Skeletal muscle cell (primary cell): ENCODE measurements around the gene ZNF687.

Experiments used
- DNase-seq: peaks from one replicate; pipeline ENCODE4 v3.0.0-alpha.2; 2010; ENCODE audit warnings: low read depth
- H3K4me3 ChIP-seq: 2 replicates; pipeline ENCODE4 v1.5.1; 2011; ENCODE audit warnings: low read depth, mild to moderate bottlenecking, control low read depth, low read length, moderate library complexity

The ZNF687 gene, protein sequence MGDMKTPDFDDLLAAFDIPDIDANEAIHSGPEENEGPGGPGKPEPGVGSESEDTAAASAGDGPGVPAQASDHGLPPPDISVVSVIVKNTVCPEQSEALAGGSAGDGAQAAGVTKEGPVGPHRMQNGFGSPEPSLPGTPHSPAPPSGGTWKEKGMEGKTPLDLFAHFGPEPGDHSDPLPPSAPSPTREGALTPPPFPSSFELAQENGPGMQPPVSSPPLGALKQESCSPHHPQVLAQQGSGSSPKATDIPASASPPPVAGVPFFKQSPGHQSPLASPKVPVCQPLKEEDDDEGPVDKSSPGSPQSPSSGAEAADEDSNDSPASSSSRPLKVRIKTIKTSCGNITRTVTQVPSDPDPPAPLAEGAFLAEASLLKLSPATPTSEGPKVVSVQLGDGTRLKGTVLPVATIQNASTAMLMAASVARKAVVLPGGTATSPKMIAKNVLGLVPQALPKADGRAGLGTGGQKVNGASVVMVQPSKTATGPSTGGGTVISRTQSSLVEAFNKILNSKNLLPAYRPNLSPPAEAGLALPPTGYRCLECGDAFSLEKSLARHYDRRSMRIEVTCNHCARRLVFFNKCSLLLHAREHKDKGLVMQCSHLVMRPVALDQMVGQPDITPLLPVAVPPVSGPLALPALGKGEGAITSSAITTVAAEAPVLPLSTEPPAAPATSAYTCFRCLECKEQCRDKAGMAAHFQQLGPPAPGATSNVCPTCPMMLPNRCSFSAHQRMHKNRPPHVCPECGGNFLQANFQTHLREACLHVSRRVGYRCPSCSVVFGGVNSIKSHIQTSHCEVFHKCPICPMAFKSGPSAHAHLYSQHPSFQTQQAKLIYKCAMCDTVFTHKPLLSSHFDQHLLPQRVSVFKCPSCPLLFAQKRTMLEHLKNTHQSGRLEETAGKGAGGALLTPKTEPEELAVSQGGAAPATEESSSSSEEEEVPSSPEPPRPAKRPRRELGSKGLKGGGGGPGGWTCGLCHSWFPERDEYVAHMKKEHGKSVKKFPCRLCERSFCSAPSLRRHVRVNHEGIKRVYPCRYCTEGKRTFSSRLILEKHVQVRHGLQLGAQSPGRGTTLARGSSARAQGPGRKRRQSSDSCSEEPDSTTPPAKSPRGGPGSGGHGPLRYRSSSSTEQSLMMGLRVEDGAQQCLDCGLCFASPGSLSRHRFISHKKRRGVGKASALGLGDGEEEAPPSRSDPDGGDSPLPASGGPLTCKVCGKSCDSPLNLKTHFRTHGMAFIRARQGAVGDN

DNA sequence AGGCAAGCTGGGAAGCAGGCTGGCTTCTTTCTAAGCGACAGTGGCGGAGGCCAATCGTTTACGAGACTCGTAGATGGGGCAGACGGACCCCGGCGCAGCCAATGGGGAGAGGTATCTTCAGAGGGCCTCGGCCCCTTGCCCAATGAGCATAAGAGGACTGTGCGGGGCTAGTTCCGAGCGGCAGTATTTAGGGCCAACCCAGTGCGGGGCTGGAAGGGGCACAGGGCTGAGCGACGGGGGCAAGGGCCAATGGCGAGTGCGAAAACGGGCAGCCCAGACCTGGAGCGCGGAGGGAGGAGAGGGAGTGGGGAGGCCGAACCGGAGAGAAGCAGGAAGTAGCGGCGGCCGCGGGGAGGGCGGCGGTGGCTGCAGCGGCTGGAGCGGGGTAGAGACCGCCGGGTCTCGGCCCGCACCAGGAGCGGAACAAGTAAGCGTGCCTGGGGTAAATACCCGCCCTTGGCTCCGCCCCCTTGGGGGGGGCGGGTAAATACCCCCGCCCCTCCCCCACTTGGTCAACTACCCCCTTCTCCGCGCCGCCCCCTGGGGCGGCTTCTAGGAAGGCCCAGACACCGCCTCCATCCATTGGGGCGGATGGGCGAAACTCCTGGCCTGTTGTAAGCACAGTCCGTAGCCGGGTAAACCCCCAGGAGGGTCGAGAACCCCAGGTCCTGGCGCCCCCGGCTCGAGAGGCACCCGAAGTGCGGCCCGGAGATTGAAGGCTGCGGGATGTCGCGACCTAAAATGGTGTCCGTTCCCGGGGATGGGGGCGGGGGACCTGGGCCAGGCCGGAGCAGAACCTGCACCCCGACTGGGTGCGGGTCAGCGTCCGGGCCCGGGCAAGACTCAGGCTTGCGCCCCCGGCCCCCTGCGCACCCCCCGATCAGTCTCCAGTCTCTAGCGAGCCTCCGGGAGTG is at the start of gene ZNF687:
TSS of gene ZNF687 (plus strand) at position 331 of the 914 bp plus-strand sequence. CDS start 3,993 bp downstream, outside the sequence.
- H3K4me3 ChIP-seq = peak within 1 kb of the TSS; percentile 92
- peak; percentile 100 for DNase-seq

DNA sequence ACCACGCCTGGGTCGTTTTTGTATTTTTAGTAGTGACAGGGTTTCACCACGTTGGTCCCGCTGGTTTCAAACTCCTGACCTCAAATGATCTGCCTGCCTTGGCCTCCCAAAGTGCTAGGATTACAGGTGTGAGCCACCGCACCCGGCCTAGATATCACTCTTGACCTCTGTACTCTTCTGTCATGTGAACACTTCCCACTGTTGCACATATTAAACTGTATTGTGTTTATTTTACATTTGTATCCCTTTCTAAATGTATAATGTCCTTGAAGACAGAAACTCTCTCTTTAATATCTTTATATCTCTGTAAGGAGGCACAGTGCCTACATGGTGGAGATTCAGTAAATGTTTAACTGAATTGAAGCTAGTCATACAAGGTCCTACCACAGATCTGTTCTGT is 46.9 kb upstream of the ZNF687 start:
- H3K4me3 ChIP-seq = no peak overlapping the region
- DNase-seq = no peak

DNA sequence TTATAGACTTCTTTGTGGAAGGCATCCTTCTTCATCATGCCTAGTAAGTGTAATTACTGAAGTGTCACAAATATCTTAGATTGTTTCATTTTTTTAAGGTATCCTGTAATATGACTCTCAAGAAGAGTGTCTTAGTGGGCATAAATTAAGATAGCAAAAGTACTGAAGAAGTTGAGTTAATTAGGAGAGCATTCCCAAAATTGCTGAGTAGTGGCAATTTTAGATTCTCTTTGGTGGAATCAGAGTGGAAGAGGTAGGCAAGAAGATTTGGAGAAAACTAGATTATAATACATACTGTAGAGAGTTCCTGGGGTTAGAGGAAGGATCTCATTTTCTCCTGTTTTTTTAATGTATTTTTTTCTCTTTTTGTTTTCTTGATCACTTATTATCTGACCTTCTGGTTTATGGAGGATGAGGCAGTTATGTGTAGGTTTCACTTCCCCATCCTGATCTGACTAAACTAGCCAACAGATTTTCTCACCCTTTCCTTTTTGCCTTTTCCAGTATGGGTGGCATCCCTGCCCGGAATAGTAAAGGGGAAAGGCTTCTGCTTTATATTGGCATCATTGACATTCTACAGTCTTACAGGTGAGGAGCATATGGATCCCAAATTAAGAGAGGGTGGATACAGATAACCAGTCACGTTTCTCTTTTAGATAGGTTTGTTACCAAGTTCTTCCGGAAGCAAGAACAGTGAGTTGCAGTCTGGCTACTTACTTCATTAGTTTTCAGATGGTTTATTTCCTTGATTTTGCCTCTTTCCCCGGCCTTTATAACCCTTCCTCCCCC is 44.2 kb upstream of the ZNF687 start:
- DNase-seq = no peak

DNA sequence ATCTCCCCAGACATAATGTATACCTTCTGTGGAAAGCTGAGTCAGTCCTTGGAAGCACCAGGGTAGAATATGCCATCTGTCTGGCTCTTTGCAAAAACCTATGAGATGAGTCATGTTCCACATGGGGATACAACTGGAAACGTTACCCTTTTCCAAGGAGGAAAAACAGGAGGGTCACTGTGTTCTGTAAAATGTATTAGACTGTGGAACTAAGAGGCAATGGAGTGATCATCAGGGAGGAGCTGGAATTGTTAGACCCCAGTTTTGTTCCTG is 43.7 kb upstream of the ZNF687 start:
- peak; percentile 74 for DNase-seq
- H3K4me3 ChIP-seq = no peak overlapping the region

More for the DNA sequence above, 44.2 kb upstream of the ZNF687 start:
- no peak overlapping the region for H3K4me3 ChIP-seq

DNA sequence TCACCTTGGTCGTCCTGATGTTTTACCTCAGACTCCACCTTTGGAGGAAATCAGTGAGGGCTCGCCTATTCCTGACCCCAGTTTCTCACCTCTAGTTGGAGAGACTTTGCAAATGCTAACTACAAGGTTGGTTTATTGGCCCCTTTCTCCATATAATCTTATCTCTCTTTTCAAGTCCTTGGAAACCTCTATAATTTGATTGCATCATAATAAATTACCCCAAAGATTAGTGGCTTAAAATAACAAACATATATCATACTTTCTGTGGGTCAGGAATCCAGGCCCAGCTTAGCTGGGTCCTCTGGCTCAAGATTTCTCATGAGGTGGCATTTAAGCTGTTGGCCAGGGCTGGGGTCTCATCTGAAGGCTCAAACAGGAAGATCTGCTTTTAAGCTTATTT is 39.7 kb upstream of the ZNF687 start:
- DNase-seq = no peak
- no peak overlapping the region for H3K4me3 ChIP-seq

DNA sequence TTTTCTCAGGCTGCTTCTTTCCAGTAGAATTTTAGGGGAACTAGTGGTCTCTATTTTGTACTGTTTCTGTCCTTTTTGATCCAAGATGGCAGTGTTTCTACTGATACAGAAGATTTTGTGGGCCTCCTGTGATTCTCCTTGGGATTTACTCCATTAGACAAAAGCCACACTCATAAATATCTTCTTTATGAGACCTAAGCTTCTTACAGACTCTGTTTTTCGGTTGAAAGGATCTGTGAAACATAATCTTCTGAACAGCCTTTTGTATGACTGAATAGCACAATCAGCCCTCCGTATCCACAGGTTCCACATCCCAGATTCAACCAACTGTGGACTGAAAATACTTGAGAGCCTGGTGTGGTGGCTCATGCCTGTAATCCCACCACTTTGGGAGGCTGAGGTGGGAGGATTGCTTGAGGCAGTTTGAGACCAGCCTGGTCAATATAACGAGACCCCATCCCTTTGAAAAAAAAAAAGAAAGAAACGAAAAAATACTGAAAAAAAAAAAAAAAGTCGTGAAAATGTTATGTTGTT is 38.3 kb upstream of the ZNF687 start:
- no peak overlapping the region for H3K4me3 ChIP-seq
- DNase-seq = no peak

DNA sequence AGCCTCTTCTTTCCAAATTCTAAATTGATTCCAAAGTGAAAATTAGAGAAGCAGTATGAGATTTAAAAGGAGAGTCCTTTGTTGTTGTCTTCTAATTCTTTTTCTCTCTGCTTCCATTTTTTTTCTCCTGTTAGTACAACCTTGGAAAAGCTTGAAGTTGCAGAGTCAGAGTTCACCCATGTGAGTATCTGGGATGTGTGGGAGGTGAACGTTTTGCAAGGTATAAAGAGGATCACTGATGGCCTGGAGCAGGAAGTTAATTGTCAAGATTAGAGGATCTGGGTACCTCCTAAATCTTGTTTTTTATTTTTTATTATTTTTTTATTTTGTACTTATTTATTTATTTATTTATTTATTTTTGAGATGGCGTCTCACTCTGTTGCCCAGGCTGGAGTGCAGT is 35.3 kb upstream of the ZNF687 start:
- DNase-seq = no peak
- no peak overlapping the region for H3K4me3 ChIP-seq

DNA sequence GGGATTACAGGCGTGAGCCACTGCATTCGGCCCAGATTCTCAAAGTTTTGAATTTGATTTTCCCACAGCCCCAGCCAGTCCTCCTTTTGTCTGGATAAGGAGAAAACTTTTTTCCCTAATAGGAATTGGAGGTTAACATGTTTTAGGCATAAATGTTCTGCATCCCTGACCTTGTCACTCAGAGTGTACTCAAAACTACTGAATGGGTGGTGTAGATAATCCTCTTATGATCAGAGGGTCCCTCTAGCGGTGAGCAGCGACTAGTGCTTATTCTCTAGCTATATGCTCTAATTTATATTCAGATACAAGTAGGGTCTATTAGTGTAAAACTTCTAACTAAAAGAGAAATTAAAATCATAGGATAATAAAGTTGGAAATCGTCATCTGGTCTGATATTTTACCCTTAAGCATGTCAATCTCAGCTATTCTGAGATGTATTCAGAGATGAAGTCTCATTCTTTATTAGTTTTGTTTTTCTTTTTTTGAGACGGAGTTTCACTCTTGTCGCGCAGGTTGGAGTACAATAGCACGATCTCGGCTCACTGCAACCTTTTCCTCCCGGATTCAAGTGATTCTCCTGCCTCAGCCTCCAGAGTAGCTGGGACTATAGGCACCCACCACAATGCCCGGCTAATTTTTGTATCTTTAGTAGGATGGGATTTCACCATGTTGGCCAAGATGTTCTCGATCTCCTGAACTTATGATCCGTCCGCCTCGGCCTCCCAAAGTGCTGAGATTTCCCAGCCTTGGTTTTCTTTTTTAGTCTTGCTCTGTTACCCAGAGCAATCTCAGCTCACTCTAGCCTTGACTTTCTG is 30.2 kb upstream of the ZNF687 start:
- H3K4me3 ChIP-seq = no peak overlapping the region
- peak; percentile 54 for DNase-seq

DNA sequence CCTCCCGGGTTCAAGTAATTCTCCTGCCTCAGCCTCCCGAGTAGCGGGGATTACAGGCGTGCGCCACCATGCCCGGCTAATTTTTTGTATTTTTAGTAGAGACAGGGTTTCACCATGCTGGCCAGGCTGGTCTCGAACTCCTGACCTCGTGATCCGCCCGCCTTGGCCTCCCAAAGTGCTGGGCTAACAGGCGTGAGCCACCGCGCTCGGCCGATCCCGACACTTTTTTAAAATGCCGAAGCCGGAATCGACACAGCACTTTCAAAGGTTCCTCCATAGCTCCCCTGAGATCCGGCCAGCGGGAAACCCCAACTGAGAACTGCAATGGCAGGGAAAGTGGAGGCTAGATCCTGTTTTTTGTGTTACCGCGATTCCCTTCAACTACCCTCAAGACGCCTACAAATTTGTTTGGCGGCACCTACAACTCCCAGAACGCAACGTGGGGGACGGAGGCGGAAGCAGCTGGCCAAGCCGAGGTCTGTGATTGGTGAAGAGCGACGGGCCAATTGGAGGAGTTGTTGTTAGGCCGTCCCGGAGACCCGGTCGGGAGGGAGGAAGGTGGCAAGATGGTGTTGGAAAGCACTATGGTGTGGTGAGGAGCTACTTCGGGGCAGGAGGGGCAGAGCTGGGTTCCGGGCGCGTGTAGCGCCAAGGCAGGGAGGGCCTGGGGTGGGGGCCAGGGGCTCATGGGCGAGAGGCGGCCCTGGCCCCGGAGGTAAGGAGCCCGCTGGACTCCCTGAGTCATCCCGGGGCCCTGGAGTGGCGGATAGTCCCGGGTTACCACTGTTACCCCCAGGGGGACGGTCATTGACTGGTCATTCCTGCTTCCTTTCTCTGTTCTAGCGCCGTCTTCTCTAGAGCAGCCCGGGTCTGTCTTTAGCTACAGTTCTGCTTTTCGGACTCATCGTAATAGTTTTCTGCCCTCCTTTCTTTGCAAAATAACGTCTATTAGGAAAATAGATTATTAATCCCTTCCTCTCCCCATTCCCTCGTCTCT is 27.6 kb upstream of the ZNF687 start, which contains the start of gene PSMD4:
TSS of gene PSMD4 (plus strand) at position 518 of the 997 bp plus-strand sequence. CDS start at position 567, 49 bp downstream.
- peak within 1 kb of the TSS; percentile 85 for H3K4me3 ChIP-seq
- DNase-seq = peak; percentile 87

DNA sequence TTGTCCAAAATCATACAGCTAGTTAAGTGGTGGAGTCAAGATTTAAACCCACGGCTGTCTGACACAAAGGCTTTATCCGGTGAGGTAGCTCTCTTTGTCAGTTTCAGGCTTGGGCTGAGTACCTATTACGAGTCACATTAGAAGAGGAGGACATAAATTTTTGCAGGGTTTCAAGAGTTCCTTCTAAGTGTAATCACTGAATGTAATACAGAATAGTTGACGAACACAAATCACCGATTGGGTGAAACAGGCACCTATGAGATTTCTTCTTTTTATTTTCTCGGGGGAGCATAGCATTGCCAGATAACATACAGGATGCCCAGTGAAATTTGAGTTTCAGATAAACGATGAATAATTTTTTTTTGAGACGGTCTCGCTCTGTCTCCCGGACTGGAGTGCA is 26.7 kb upstream of the ZNF687 start:
- peak overlapping the region; percentile 85 for H3K4me3 ChIP-seq
- DNase-seq = no peak

DNA sequence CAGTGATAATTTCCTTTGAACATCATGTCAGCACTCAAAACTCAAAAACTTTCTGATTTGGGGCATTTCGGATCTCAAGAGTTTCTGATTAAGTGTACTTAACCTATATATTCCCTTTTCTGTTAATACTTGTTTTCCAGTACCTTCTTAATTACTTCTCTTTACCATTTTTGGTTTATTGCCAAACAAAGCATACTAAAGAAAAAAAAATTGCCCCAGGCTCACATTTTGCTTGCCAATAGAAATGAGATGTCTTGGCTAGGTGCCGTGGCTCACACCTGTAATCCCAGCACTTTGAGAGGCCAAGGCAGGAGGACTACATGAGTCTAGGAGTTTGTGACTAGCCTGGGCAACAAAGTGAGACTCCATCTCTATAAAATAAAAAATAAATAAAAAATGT is 22.7 kb upstream of the ZNF687 start:
- H3K4me3 ChIP-seq = no peak overlapping the region
- no peak for DNase-seq

DNA sequence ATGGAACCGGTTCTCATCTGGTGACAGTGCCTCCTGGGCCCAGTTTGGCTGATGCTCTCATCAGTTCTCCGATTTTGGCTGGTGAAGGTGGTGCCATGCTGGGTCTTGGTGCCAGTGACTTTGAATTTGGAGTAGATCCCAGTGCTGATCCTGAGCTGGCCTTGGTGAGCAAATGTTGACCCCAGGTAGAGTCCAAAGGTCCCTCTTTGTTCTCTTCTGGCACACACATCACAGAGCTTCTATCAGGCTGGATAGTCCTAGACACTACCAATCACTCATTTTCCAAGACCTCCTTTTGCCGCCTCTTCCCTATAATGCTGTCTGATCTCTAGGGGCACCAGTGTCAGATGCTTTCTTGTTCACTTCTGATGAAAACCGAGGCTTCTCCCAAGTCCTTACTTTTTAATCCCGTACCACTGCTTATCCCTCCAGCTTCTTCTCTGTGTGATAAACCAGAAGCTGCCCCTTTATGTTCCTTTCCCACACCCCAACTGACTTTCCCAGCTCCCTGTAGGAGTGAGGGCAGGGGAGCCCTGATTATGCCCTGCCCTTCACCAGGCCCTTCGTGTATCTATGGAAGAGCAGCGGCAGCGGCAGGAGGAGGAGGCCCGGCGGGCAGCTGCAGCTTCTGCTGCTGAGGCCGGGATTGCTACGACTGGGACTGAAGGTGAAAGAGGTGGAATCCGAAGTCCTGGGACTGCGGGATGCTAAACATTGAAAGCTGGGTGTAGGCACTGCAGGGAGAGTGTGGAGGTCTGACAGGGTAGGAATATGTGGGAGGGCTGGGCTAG is 16.5 kb upstream of the ZNF687 start:
- no peak for DNase-seq
- no peak overlapping the region for H3K4me3 ChIP-seq

DNA sequence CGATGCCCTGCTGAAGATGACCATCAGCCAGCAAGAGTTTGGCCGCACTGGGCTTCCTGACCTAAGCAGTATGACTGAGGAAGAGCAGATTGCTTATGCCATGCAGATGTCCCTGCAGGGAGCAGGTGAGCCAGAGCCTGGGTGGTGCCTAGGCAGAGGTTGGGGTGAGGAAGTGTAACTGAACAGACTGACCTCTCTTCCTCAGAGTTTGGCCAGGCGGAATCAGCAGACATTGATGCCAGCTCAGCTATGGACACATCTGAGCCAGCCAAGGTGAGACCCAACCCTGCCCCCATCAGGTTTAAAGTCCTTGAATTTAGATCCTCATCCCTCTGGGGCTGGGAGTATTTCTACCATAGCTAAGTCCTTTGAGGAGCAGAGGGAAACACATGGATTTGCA is 15.8 kb upstream of the ZNF687 start:
- no peak overlapping the region for H3K4me3 ChIP-seq
- DNase-seq = no peak

DNA sequence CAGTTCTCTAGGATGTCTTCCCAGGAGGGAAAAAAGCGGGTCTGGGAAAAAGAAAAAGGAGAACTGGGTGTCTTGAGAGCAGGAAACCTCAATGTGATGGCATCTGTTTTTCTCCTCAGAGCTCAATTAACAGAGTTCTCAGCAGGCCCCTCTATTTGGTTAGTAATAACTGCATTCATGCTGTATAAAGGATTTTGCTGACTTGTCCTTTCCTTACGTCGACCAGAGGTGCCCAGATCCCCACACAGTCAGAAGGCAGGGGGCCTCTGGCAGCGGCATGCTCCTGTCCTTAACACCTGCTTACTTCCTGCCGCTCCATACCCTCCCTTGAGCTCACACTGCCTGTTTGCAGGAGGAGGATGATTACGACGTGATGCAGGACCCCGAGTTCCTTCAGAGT is 15.3 kb upstream of the ZNF687 start:
- no peak overlapping the region for H3K4me3 ChIP-seq
- no peak for DNase-seq

DNA sequence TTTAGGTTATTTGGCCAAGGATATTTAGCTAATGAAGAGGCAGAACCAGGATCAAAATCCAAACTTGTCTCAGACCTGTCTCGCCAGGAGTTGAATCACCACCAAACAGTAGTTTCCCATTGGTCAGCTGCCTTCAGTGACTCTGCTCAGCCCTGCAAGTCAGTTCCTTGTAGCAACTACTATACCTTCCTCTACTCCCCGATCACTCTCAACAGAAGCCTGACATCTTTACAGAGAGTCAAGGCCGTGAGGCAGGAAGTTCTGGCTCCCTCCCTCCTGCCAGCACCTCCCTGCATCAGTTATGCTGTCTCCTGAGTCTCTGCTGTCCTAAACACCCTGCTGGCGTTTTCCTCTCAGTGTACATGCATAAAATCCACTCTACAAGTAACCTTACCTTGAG is 14.3 kb upstream of the ZNF687 start:
- no peak overlapping the region for H3K4me3 ChIP-seq
- no peak for DNase-seq
